BLaER1 (cell line): ENCODE data around the gene SLC19A1.
A peak's percentile ranks its signal among the peaks of the same experiment; 100 is the strongest.
"Not testable (repeated sequence)": the region's sequence is repeated elsewhere in the genome, so short reads cannot be mapped to it uniquely, and the experiment has no call there.

Experiments
- H3K27ac ChIP-seq: shearing (Covaris generic); formaldehyde crosslinking; 2 replicates; pipeline ENCODE4 v1.8.1; 2022
- H3K27me3 ChIP-seq: shearing (Covaris generic); formaldehyde crosslinking; 2 replicates; pipeline ENCODE4 v1.8.1; 2022
- H3K36me3 ChIP-seq: shearing (Covaris generic); formaldehyde crosslinking; 2 replicates; pipeline ENCODE4 v1.8.1; 2022
- H3K4me1 ChIP-seq: shearing (Covaris generic); formaldehyde crosslinking; 2 replicates; pipeline ENCODE4 v1.8.1; 2022
- H3K4me2 ChIP-seq: shearing (Covaris generic); formaldehyde crosslinking; 2 replicates; pipeline ENCODE4 v1.8.1; 2022
- H3K4me3 ChIP-seq: shearing (Covaris generic); formaldehyde crosslinking; 2 replicates; pipeline ENCODE4 v1.8.1; 2022
- H3K9ac ChIP-seq: shearing (Covaris generic); formaldehyde crosslinking; 2 replicates; pipeline ENCODE4 v1.8.1; 2022
- H3K9me3 ChIP-seq: shearing (Covaris generic); formaldehyde crosslinking; 2 replicates; pipeline ENCODE4 v1.8.1; 2022
- H4K20me1 ChIP-seq: shearing (Covaris generic); formaldehyde crosslinking; 2 replicates; pipeline ENCODE4 v1.8.1; 2022
- Cebpa-rat ChIP-seq: shearing (Covaris generic); IDR thresholded peaks from 2 replicates; pipeline ENCODE4 v1.8.1; 2022

SLC19A1 gene

DNA sequence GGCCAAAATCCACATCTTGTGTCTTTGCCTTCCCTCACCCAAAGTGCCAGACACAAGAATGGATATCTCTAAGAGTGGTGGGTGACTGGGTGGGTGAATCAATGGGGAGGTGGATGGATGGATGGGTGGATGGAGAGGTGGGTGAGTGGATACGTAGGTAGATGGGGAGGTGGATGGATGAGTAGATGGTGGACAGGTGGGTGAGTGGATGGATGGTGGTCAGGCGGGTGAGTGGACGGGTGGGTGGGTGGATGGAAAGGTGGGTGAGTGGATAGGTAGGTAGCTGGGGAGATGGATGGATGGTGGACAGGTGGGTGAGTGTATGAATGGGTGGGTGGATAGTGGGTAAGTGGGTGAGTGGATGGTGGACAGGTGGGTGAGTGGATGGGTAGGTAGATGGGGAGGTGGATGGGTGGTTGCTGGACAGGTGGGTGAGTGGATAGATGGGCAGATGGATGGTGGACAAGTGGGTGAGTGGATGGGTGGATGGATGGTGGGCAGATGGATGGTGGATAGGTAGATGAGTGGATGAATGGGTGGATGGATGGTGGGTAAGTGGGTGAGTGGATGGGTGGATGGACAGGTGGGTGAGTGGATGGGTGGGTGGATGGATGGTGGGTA lies 34.2 kb downstream of the SLC19A1 start:
- no peak overlapping the region for H3K4me2 ChIP-seq
- H3K36me3 ChIP-seq, result peaks cover 16% of the 10 kb centered on the region
- H3K4me1 ChIP-seq, result peaks cover 29% of the 10 kb centered on the region
- no peak for TF ChIP-seq Cebpa-rat
- peaks cover 18% of the 10 kb centered on the region for H4K20me1 ChIP-seq
- no peaks in the 10 kb centered on the region for H3K27me3 ChIP-seq
- no peak overlapping the region for H3K9ac ChIP-seq
- H3K9me3 ChIP-seq, result no peaks in the 10 kb centered on the region
- no peak overlapping the region for H3K4me3 ChIP-seq
- H3K27ac ChIP-seq, result no peak overlapping the region

DNA sequence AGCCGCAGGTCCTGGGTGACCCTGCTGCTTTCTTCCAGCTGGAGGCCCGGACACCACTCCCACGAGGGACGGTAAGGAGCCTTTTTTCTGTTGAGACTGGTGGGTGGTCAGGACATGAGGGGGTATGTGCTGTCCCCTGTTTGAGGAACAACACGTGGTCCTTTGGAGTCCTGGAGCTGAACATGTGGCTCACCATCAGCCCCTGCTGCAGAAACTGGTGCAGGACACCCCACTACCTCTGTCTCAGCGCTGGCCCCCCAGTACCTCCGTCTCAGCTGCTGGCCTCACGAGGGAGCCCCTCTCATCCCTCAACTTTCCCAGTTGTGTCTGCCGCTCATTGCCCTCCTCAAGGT lies 34.7 kb downstream of the SLC19A1 start:
- Histone ChIP-seq H3K4me2 (no peak overlapping the region), H3K27ac (no peak overlapping the region), H3K27me3 (no peaks in the 10 kb centered on the region), H3K4me3 (no peak overlapping the region), H3K9ac (no peak overlapping the region), H3K4me1 (peaks cover 24% of the 10 kb centered on the region), H3K36me3 (peaks cover 11% of the 10 kb centered on the region), H3K9me3 (no peaks in the 10 kb centered on the region), H4K20me1 (peaks cover 13% of the 10 kb centered on the region)
- TF ChIP-seq Cebpa-rat, result no peak

DNA sequence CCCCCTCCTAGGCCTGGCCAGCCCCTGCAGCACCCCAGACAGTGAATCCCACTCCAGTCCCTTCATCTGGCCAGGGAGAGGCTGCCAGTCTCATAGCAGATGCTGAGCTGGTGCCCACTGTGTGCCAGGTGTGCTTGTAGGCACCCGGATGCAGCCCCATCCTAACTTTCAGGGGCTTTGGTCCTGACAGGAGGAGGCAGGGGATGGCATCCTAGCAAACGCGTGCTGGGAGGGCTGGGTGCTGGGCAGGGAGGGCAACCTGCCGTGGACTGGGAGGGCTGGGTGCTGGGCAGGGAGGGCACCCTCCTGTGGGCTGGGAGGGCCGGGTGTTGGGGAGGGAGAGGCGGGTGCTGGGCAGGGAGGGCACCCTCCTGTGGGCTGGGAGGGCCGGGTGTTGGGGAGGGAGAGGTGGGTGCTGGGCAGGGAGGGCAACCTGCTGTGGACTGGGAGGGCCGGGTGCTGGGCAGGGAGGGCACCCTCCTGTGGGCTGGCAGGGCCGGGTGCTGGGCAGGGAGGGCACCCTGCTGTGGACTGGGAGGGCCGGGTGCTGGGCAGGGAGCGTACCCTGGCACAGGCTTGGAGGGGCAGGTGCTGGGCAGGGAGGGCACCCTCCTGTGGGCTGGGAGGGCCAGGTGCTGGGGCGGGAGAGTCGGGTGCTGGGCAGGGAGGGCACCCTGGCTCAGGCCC lies 35.3 kb downstream of the SLC19A1 start:
- Histone ChIP-seq H3K4me2 (no peak overlapping the region), H3K9me3 (no peaks in the 10 kb centered on the region), H3K27ac (no peak overlapping the region), H3K9ac (no peak overlapping the region), H4K20me1 (peaks cover 8% of the 10 kb centered on the region), H3K4me3 (no peak overlapping the region), H3K36me3 (peaks cover 6% of the 10 kb centered on the region), H3K27me3 (no peaks in the 10 kb centered on the region), H3K4me1 (peaks cover 22% of the 10 kb centered on the region)
- TF ChIP-seq Cebpa-rat, result no peak

DNA sequence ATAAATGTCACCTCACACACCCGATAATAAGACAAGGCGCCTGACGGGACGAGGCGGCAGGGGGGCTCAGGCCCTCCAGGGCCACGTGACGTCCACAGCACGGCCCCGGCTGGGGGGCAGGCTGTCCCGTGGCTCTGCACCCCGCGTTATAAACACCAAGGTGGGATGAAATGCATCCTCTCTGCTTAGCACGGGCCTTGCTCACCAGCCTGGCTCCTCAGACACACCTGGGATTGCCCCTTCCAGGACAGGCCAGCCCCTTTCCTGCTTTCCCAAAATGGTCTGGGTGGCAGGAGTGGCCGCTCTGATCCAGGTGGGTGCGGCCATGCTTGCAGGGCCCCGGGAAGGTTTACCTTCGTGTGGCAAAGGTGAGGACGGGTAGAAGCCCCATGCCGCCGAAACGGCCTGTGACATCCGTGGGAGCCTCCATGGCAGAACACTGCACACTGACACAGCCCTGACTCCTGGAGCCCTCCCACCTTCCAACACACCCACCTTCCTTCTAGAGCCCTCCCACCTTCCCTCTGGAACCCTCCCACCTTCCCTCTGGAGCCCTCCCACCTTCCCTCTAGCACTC lies 35.9 kb downstream of the SLC19A1 start:
- Histone ChIP-seq H3K36me3 (no peaks in the 10 kb centered on the region; the same call in 1 of the 2 replicates), H3K27ac (no peak overlapping the region), H3K9ac (no peak overlapping the region)

DNA sequence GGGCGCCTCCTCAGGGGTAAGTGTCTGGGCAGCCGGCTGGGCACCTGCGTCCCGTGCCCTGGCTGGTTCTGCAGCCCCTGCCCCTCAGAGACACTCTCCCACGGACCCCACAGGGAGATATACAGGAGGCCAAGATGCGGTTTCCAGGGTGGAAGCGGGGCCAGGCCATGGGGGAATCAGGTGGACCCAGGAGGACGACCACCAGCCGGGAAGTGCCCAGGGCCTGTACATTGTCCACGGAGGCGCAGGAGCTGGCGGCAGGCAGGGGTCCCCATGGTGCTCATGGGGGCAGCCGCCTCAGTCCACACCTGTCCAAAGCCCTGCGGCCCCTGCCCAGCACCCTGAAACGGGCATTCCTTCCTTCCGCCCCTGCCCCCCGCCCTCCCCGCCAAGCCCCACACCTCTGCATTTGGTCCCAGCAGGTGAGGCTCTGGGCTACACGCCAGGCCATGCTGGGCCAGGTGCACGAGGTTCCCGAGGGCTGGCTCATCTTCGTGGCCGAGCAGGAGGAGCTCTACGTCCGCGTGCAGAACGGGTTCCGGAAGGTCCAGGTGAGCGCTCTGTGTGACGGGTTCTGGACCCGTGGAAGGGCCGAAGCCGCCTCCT lies 36.7 kb downstream of the SLC19A1 start:
- no peak for TF ChIP-seq Cebpa-rat
- Histone ChIP-seq H3K36me3 (no peaks in the 10 kb centered on the region; the same call in 1 of the 2 replicates), H3K4me2 (peak overlapping the region; percentile 52; the same call in 1 of the 2 replicates), H3K9ac (no peak overlapping the region), H3K4me3 (no peak overlapping the region), H3K4me1 (peaks cover 20% of the 10 kb centered on the region), H3K27ac (peak overlapping the region; percentile 18; the same call in 1 of the 2 replicates), H4K20me1 (no peaks in the 10 kb centered on the region), H3K9me3 (no peaks in the 10 kb centered on the region), H3K27me3 (no peaks in the 10 kb centered on the region)

More for the DNA sequence above, 35.9 kb downstream of the SLC19A1 start:
- no peaks in the 10 kb centered on the region for H3K27me3 ChIP-seq
- H3K4me2 ChIP-seq, result no peak overlapping the region
- TF ChIP-seq Cebpa-rat, result no peak
- peaks cover 2% of the 10 kb centered on the region; the same call in 1 of the 2 replicates for H4K20me1 ChIP-seq
- no peaks in the 10 kb centered on the region for H3K9me3 ChIP-seq
- peaks cover 20% of the 10 kb centered on the region for H3K4me1 ChIP-seq
- H3K4me3 ChIP-seq, result no peak overlapping the region

DNA sequence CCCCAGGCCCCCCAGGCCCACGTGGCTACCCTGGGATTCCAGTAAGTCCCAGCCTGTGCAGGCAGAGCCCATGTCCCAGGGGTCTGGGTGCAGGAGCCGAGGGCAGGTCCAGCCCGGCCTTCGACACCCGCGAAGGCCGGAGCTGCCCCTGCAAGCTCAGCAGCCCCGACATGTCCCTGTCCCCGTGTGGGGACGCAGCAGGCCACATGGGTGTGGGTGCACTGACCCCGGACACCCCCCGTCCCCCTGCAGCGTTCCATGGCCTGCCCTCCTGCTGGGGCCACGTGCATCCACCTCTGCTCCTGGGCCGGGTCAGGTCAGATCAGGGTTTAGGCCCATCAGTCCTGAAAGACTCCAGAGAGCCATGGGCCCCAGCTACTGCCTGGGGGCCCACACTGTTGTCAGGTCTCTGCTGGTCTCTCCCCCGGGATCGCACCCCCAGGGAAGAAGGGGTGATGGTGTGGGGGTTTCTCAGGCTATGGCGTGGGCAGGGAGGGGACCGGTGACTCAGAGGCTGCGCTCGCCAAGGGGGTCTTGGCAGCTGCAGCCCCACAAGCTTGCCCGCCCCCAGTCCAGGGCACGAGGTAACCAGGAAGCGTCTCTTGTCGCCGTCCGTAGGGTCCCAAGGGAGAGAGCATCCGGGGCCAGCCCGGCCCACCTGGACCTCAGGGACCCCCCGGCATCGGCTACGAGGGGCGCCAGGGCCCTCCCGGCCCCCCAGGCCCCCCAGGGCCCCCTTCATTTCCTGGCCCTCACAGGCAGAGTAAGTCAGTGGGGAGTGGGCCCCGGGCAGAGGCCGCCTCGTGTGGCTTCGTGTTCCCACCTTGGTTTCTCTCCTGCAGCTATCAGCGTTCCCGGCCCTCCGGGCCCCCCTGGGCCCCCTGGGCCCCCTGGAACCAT lies 37.5 kb downstream of the SLC19A1 start:
- Histone ChIP-seq H3K9ac (peak overlapping the region; percentile 34), H3K27ac (peak overlapping the region; percentile 18; the same call in 1 of the 2 replicates), H3K36me3 (no peaks in the 10 kb centered on the region; the same call in 1 of the 2 replicates), H4K20me1 (no peaks in the 10 kb centered on the region), H3K4me3 (no peak overlapping the region), H3K9me3 (peaks cover 5% of the 10 kb centered on the region; the same call in 1 of the 2 replicates), H3K4me1 (peaks cover 20% of the 10 kb centered on the region), H3K4me2 (peak overlapping the region; percentile 52), H3K27me3 (no peaks in the 10 kb centered on the region)
- TF ChIP-seq Cebpa-rat, result no peak

DNA sequence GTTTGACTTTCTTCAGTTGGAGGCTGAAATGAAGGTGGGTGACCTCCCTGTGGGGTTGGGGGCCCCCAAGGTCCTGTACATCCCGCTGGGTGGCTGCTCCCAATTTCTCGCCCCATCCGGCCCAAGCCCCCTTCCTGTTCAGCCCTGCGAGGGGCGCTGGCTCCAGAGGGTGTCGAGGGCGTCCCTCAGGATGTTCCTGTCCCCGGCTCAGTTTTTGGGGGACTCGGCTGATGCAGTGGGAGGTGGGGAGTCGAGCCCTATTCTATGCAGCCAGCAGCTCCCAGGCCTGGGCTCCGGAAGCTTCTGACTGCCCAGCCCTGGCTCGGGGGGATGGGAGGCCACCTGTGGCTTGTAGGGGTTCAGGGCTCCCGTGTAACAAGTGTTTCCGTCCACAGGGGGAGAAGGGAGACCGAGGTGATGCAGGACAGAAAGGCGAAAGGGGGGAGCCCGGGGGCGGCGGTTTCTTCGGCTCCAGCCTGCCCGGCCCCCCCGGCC lies 38.2 kb downstream of the SLC19A1 start:
- Histone ChIP-seq H3K4me2 (peak overlapping the region; percentile 52), H3K4me3 (no peak overlapping the region), H3K27ac (no peak overlapping the region), H3K36me3 (no peaks in the 10 kb centered on the region), H3K4me1 (peaks cover 23% of the 10 kb centered on the region), H3K27me3 (no peaks in the 10 kb centered on the region), H4K20me1 (no peaks in the 10 kb centered on the region), H3K9ac (no peak overlapping the region), H3K9me3 (peaks cover 12% of the 10 kb centered on the region)
- TF ChIP-seq Cebpa-rat, result no peak

DNA sequence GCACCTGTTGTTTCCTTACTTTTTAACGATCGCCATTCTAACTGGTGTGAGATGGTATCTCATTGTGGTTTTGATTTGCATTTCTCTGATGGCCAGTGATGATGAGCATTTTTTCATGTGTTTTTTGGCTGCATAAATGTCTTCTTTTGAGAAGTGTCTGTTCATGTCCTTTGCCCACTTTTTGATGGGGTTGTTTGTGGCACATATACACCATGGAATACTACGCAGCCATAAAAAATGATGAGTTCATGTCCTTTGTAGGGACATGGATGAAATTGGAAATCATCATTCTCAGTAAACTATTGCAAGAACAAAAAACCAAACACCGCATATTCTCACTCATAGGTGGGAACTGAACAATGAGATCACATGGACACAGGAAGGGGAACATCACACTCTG lies 39.0 kb downstream of the SLC19A1 start:
- not testable (repeated sequence) for H3K36me3 ChIP-seq

DNA sequence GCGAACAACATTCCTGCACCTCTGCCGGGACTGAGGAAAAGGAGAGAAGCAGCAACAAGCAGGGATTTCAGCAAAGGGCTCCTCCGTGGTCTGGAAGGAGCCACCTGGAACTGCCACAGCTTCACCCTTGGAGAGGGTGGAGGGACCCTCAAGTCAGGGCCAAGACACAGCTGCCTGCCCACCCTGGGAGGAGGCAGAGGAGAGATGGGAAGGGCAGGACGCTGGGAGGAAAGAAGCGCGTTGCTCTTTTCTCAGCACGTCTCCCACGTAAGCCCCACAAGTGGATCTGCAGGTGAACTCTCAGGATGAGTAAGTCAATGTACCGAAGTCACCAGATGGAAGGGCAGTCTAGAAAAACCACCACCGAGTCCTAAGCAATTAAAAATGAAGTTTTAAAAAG lies 39.6 kb downstream of the SLC19A1 start:
- Histone ChIP-seq H3K4me3 (no peak overlapping the region), H3K9ac (no peak overlapping the region), H3K4me2 (no peak overlapping the region), H3K36me3 (peaks cover 7% of the 10 kb centered on the region; the same call in 1 of the 2 replicates), H3K27me3 (no peaks in the 10 kb centered on the region), H3K4me1 (peaks cover 26% of the 10 kb centered on the region), H3K27ac (no peak overlapping the region), H4K20me1 (no peaks in the 10 kb centered on the region), H3K9me3 (peaks cover 27% of the 10 kb centered on the region)
- no peak for TF ChIP-seq Cebpa-rat

More for the DNA sequence above, 39.0 kb downstream of the SLC19A1 start:
- H3K9ac ChIP-seq, H3K4me2 ChIP-seq, H3K4me3 ChIP-seq, H3K27ac ChIP-seq, H3K27me3 ChIP-seq, H4K20me1 ChIP-seq: not testable (repeated sequence)
- H3K4me1 ChIP-seq, result peaks cover 26% of the 10 kb centered on the region
- H3K9me3 ChIP-seq, result peaks cover 20% of the 10 kb centered on the region
